ENCODE data around the gene CXCR6.
A peak's percentile ranks its signal among the peaks of the same experiment; 100 is the strongest.

CXCR6 gene

GRCh38 chr3:45949432-45949831, 6.2 kb downstream of the CXCR6 start:
- no peak for DNase-seq

GRCh38 chr3:45950131-45950530, 6.9 kb downstream of the CXCR6 start:
- no peak for DNase-seq

GRCh38 chr3:45950686-45951600, 7.7 kb downstream of the CXCR6 start:
- no peak for DNase-seq

- no peak for DNase-seq
Observed at GRCh38 chr3:45951946-45952345, 8.7 kb downstream of the CXCR6 start.

- DNase-seq = no peak
Observed at GRCh38 chr3:45952456-45952855, 9.2 kb downstream of the CXCR6 start.

GRCh38 chr3:45953536-45953935, 10.3 kb downstream of the CXCR6 start:
- no peak for DNase-seq

GRCh38 chr3:45954306-45954705, 11.0 kb downstream of the CXCR6 start:
- no peak for DNase-seq

GRCh38 chr3:45955017-45955647, 11.9 kb downstream of the CXCR6 start:
- no peak for DNase-seq

GRCh38 chr3:45955706-45956105, 12.4 kb downstream of the CXCR6 start:
- no peak for DNase-seq

- no peak for DNase-seq
Observed at GRCh38 chr3:45957586-45957985, 14.3 kb downstream of the CXCR6 start.

GRCh38 chr3:45958321-45958791, 15.1 kb downstream of the CXCR6 start:
- peak in 1 of 2 donors; percentile 33 for DNase-seq

- DNase-seq = no peak
Observed at GRCh38 chr3:45959201-45959600, 15.9 kb downstream of the CXCR6 start.

GRCh38 chr3:45960289-45960688, 17.0 kb downstream of the CXCR6 start:
- no peak for DNase-seq

- DNase-seq = no peak
Observed at GRCh38 chr3:45962033-45962432, 18.8 kb downstream of the CXCR6 start.

- no peak for DNase-seq
Observed at GRCh38 chr3:45964139-45964538, 20.9 kb downstream of the CXCR6 start.

GRCh38 chr3:45965253-45965652, 22.0 kb downstream of the CXCR6 start:
- DNase-seq = no peak

- no peak for DNase-seq
Observed at GRCh38 chr3:45965653-45966052, 22.4 kb downstream of the CXCR6 start.

GRCh38 chr3:45966371-45966791, 23.1 kb downstream of the CXCR6 start:
- DNase-seq = no peak

GRCh38 chr3:45966950-45967640, 23.8 kb downstream of the CXCR6 start:
- no peak for DNase-seq

- no peak for DNase-seq
Observed at GRCh38 chr3:45967724-45968123, 24.5 kb downstream of the CXCR6 start.

GRCh38 chr3:45968149-45968548, 24.9 kb downstream of the CXCR6 start:
- DNase-seq = no peak

- no peak for DNase-seq
Observed at GRCh38 chr3:45968706-45969105, 25.4 kb downstream of the CXCR6 start.

- DNase-seq = no peak
Observed at GRCh38 chr3:45969116-45969515, 25.9 kb downstream of the CXCR6 start.

GRCh38 chr3:45969953-45970352, 26.7 kb downstream of the CXCR6 start:
- no peak for DNase-seq
